Lung (tissue), 12 donors: Measurements from ENCODE around the gene ONECUT1. TPM values are rescaled to one million over a fixed set of nuclear protein-coding genes. Genes with fewer than 3 reads are reported as not detected.

ENCODE experiments used
- ATAC-seq: fragments of 200-7000 bp; cut with Tn5 transposase; one replicate; pipeline ENCODE4 v1.9.1; 2020; ENCODE audit warnings: moderate number of reproducible peaks; ENCODE audit not compliant: insufficient read depth, low FRiP score
- DNase-seq, 3 donors: peaks; one replicate each; pipeline ENCODE4 v3.0.0-alpha.2; 2013 to 2017
- H3K27ac ChIP-seq, 2 donors: one replicate each; pipeline ENCODE4 v1.5.1; 2013; ENCODE audit warnings: mild to moderate bottlenecking in 2 of 2, moderate library complexity in 2 of 2, control low read depth in 1 of 2, inconsistent platforms in 1 of 2, low read depth in 1 of 2, low read length in 1 of 2
- H3K27me3 ChIP-seq, 3 donors: one replicate each; pipeline ENCODE4 v1.5.1; 2013; ENCODE audit warnings: low read length in 2 of 3; ENCODE audit not compliant: control insufficient read depth in 3 of 3, insufficient read depth in 3 of 3
- H3K36me3 ChIP-seq, 4 donors: one replicate each; pipeline ENCODE4 v1.5.1; 2013; ENCODE audit warnings: low read length in 4 of 4, mild to moderate bottlenecking in 1 of 4, moderate library complexity in 1 of 4; ENCODE audit not compliant: control insufficient read depth in 4 of 4, insufficient read depth in 4 of 4
- H3K4me1 ChIP-seq, 5 donors: one replicate each; pipeline ENCODE4 v1.5.1; 2013; ENCODE audit warnings: low read length in 5 of 5, mild to moderate bottlenecking in 2 of 5, moderate library complexity in 1 of 5; ENCODE audit not compliant: control insufficient read depth in 5 of 5, insufficient read depth in 5 of 5
- H3K4me3 ChIP-seq: one replicate; pipeline ENCODE4 v1.5.1; 2013; ENCODE audit warnings: mild to moderate bottlenecking, control low read depth, moderate library complexity
- H3K9ac ChIP-seq, 2 donors: one replicate each; pipeline ENCODE4 v1.5.1; 2013; ENCODE audit warnings: low read length in 2 of 2, control low read depth in 1 of 2; ENCODE audit not compliant: insufficient read depth in 1 of 2
- H3K9me3 ChIP-seq, 4 donors: one replicate each; pipeline ENCODE4 v1.5.1; 2013; ENCODE audit warnings: low read length in 3 of 4, mild to moderate bottlenecking in 1 of 4, moderate library complexity in 1 of 4; ENCODE audit not compliant: control insufficient read depth in 4 of 4, insufficient read depth in 3 of 4
- WGBS, 2 donors: extraction: QIAGEN DNeasy Blood & Tissue Kit; methylation state at CpG; one replicate each; pipeline ENCODE4 v1.1.7; 2013; 5-methylcytosine and 5-hydroxymethylcytosine counted together
- polyA plus RNA-seq, 2 donors: library from polyadenylated mRNA; stranded (reverse); fragments of 200-250 nt; gene quantifications; one replicate each; pipeline ENCODE4 v1.2.1, GENCODE V29; 2013
- total RNA-seq, 2 donors: library from RNA; depleted of rRNA in 1 of 2; stranded (reverse); fragments of >200 nt in 1 of 2; gene quantifications; one replicate each; pipeline ENCODE4 v1.2.1, GENCODE V29; 2014 to 2021
- TF ChIP-seq, protein P1 (sequence below): IDR thresholded peaks from 2 replicates; pipeline ENCODE4 v1.5.1; 2012; ENCODE audit warnings: mild to moderate bottlenecking; ENCODE audit errors: control extremely low read depth, extremely low read depth
- donor health status: control.
- donor health status: control.
- donor health status: Bipolar disorder and iron deficiency.
- donor health status: healthy.
- donor health status: DM: yes; HTN: yes; CAD: no.

Gene ONECUT1
- total and polyA plus RNA-seq, 4 donors: 0.18 TPM; not detected in 3

- H3K9me3 ChIP-seq: peaks cover 0 to 9% (median 0%) of the 10 kb centered on the region in 4 donors
- H3K36me3 ChIP-seq: no peaks in the 10 kb centered on the region
- no peak for ATAC-seq
- TF ChIP-seq, protein P1, sequence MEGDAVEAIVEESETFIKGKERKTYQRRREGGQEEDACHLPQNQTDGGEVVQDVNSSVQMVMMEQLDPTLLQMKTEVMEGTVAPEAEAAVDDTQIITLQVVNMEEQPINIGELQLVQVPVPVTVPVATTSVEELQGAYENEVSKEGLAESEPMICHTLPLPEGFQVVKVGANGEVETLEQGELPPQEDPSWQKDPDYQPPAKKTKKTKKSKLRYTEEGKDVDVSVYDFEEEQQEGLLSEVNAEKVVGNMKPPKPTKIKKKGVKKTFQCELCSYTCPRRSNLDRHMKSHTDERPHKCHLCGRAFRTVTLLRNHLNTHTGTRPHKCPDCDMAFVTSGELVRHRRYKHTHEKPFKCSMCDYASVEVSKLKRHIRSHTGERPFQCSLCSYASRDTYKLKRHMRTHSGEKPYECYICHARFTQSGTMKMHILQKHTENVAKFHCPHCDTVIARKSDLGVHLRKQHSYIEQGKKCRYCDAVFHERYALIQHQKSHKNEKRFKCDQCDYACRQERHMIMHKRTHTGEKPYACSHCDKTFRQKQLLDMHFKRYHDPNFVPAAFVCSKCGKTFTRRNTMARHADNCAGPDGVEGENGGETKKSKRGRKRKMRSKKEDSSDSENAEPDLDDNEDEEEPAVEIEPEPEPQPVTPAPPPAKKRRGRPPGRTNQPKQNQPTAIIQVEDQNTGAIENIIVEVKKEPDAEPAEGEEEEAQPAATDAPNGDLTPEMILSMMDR: no peak
- H3K4me3 ChIP-seq: no peak overlapping the region
- 6 to 8% methylated on average over 9 of the region's 9 CpGs for WGBS, 2 donors
- no peak overlapping the region for H3K9ac ChIP-seq
- no peak overlapping the region for H3K27ac ChIP-seq
- no peak for DNase-seq
- H3K4me1 ChIP-seq: peaks cover 0 to 4% (median 0%) of the 10 kb centered on the region in 5 donors
- H3K27me3 ChIP-seq: peaks cover 11 to 99% (median 99%) of the 10 kb centered on the region in 3 donors
Observed at GRCh38 chr15:52796228-52796521, 6.0 kb upstream of the ONECUT1 start.

- Histone ChIP-seq H3K27ac (no peak overlapping the region), H3K36me3 (no peaks in the 10 kb centered on the region), H3K27me3 (peaks cover 11 to 99% (median 98%) of the 10 kb centered on the region in 3 donors), H3K9me3 (peaks cover 0 to 8% (median 0%) of the 10 kb centered on the region in 4 donors), H3K4me3 (no peak overlapping the region), H3K9ac (no peak overlapping the region), H3K4me1 (peaks cover 0 to 4% (median 0%) of the 10 kb centered on the region in 5 donors)
- TF ChIP-seq, protein P1: no peak
- 7% methylated on average over 31 of the region's 31 CpGs for WGBS, 2 donors
- DNase-seq (no peak), ATAC-seq (no peak)
Observed at GRCh38 chr15:52795464-52796227, 5.5 kb upstream of the ONECUT1 start.

- H3K27me3 ChIP-seq: peaks cover 7 to 96% (median 90%) of the 10 kb centered on the region in 3 donors
- no peak overlapping the region for H3K27ac ChIP-seq
- H3K36me3 ChIP-seq: no peaks in the 10 kb centered on the region
- WGBS, 2 donors: 6 to 7% methylated on average over 37 to 43 of the region's 43 CpGs
- TF ChIP-seq, protein P1: no peak
- DNase-seq (no peak), ATAC-seq (no peak)
- peaks cover 0 to 8% (median 1%) of the 10 kb centered on the region in 5 donors for H3K4me1 ChIP-seq
- no peak overlapping the region for H3K4me3 ChIP-seq
- peaks cover 0 to 8% (median 0%) of the 10 kb centered on the region in 4 donors for H3K9me3 ChIP-seq
- no peak overlapping the region for H3K9ac ChIP-seq
Observed at GRCh38 chr15:52794665-52795463, 4.7 kb upstream of the ONECUT1 start.
